Measurements from ENCODE around the gene ZNF224. TPM values are rescaled to one million over a fixed set of nuclear protein-coding genes. Genes with fewer than 3 reads are reported as not detected.

ZNF224 gene
- total and polyA plus RNA-seq, 2 of the 8 experiments (the other 6 are each of a cell fraction or from before 2014, with no cell fraction given), result 3.7 to 17.2 TPM

- Histone ChIP-seq H4K91ac (replicated peaks; ENCODE audit: insufficient read length, low read length) (no peak overlapping the region), H3K4me1 (replicated peaks in 1 of 4; ENCODE audit: control insufficient read depth in 3 of 4, insufficient read depth in 4 of 4, low read length in 3 of 4) (0 out of 7 replicates have a peak, but pooled peaks cover 0 to 2% (median 0%) of the 10 kb centered on the region in 4 experiments), H3K9me3 (ENCODE audit: insufficient read depth in 2 of 2, low read depth in 1 of 2, low read length in 1 of 2) (no peaks in the 10 kb centered on the region), H3K9ac (replicated peaks in 1 of 4; ENCODE audit: extremely low read depth in 1 of 4, low read depth in 3 of 4, low read length in 3 of 4) (no peak overlapping the region), H3K79me1 (ENCODE audit: low read depth, low read length) (no peaks in the 10 kb centered on the region; the same call in 1 of the 2 replicates), H3K4me2 (ENCODE audit: insufficient read depth in 1 of 2, low read depth in 2 of 2, low read length in 2 of 2) (peak overlapping the region; percentile 63 to 72), H3K4me3 (ENCODE audit: extremely low read depth in 1 of 4, insufficient read depth in 2 of 4, low read depth in 3 of 4, low read length in 4 of 4) (peak overlapping the region; percentile 68 to 87 (median 78)), H2BK120ac (replicated peaks; ENCODE audit: low read depth, low read length) (no peak overlapping the region), H3K56ac (replicated peaks; ENCODE audit: insufficient read length, low read depth, low read length) (no peak overlapping the region), H4K8ac (ENCODE audit: extremely low read depth, insufficient read depth, low read length) (no peak overlapping the region), H4K5ac (ENCODE audit: insufficient read length, low read depth, low read length) (no peak overlapping the region), H2AFZ (ENCODE audit: low read length) (0 out of 2 replicates have a peak overlapping the region, but pooled peaks have one; percentile 99), H2BK20ac (ENCODE audit: low read length) (no peak overlapping the region), H3K23ac (ENCODE audit: insufficient read length) (no peak overlapping the region), H3K4ac (replicated peaks; ENCODE audit: insufficient read length, low read depth, low read length) (no peak overlapping the region), H3K27ac (ENCODE audit: low read depth, low read length) (no peak overlapping the region), H3K18ac (ENCODE audit: extremely low read depth, low read length) (no peak overlapping the region), H2AK5ac (ENCODE audit: low read depth, low read length) (no peak overlapping the region), H3K14ac (ENCODE audit: insufficient read length) (no peak overlapping the region), H3K23me2 (ENCODE audit: low read depth, low read length) (peaks cover 10% of the 10 kb centered on the region; the same call in 1 of the 2 replicates), H2BK12ac (ENCODE audit: low read depth, low read length) (no peak overlapping the region), H3K27me3 (replicated peaks in 1 of 4; ENCODE audit: control insufficient read depth in 3 of 4, extremely low read depth in 1 of 4, insufficient read depth in 3 of 4, low read length in 3 of 4) (no peaks in the 10 kb centered on the region), H3K79me2 (ENCODE audit: control insufficient read depth in 1 of 2, insufficient read depth in 2 of 2, low read length in 2 of 2) (no peaks in the 10 kb centered on the region), H3K36me3 (ENCODE audit: control insufficient read depth in 2 of 4, insufficient read depth in 4 of 4, low read length in 3 of 4) (peaks cover 0 to 5% (median 0%) of the 10 kb centered on the region in 4 experiments; a peak in 1 of 8 replicates), H2BK15ac (ENCODE audit: low read length) (no peak overlapping the region), H2BK5ac (ENCODE audit: low read depth, low read length) (no peak overlapping the region), H4K20me1 (replicated peaks in 1 of 2; ENCODE audit: control insufficient read depth in 1 of 2, insufficient read depth in 2 of 2, low read length in 2 of 2) (no peaks in the 10 kb centered on the region)
- CTCF ChIA-PET (ENCODE audit: partially characterized antibody), result interaction anchor here (0.7 kb wide), 1 partner anchor 358 kb away, joined by 4 read pairs; the partner anchor contains the start of gene ZNF180
- 23% methylated on average over 13 of the region's 13 CpGs; no CpG with 5 or more reads in 1 of the 2 experiments for WGBS, 2 experiments (ENCODE audit: extremely low coverage in 1 of 2, insufficient coverage in 1 of 2, insufficient read length in 1 of 2, insufficient replicate concordance in 2 of 2, low coverage in 1 of 2, low lambda C conversion rate in 2 of 2, missing lambda C conversion rate in 1 of 2)
- TF ChIP-seq CREB1 (IDR thresholded peaks at IDR 0.05) (no peak), SRF (IDR thresholded peaks at IDR 0.05; ENCODE audit: low read depth, low read length) (no peak)
- DNase-seq (ENCODE audit: low read depth in 1 of 2, low spot score in 2 of 2) (peak in 1 of 2 experiments; percentile 45), FAIRE-seq (no peak)
- POLR2A ChIA-PET (ENCODE audit: partially characterized antibody), result interaction anchor here (1.0 to 1.4 kb wide), 4 partner anchors 11 to 35 kb away, joined by 4 to 8 read pairs (median 6); partner anchors contain the start of gene ZNF226
Observed at GRCh38 chr19:44142059-44142433, 47.9 kb downstream of the ZNF224 start.

Data from H1 (cell line).